GM12872 (cell line): ENCODE results near the gene ARHGDIA.

Experiments used
- CTCF ChIP-seq: IDR thresholded peaks from 3 replicates; pipeline ENCODE4 v1.5.1; 2011; ENCODE audit warnings: low read depth, mild to moderate bottlenecking, low read length, moderate library complexity; ENCODE audit not compliant: insufficient read depth

ARHGDIA gene

GRCh38 chr17:81863123-81863675, 7.9 kb downstream of the ARHGDIA start:
- TF ChIP-seq CTCF = no peak

DNA sequence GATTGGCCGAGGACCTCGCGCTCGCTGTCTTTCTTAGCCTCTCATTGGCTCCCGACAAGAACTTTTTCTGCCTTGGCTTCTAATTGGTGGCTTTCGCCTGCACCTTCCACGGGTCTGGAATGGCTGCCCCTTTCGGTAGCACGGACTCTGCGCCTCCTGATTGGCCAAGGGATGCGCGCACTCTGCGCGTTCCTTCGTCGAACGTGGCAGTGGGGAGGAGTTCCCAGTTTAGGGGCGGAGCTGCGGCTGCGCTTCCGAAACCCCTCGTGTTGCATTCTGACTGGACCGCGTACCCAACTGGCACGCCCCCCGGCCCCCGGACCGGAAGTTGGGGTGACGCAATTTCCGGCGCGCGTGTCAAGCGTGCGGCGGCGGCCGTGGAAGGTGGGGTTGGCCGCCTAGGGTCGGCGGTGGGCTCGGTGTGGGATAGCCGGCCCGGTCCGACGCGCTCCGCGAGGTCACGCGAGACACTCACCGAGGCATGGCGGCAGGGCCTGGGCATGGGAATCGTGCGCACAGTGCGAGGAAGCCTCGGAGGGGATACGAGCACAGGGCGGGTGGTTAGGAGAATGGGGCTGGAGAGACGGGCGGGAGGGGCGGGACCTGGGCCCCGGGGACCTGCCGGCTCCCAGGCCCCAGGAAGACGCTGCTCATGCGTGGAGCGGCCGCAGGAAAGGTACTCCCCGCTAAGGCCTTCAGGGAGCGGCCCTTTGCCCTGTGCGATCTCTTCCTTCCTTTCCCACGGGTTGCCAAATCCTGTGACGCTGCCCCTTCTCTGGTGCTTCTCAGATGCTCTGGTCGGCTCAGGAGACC, 10.2 kb downstream of the ARHGDIA start:
- no peak for TF ChIP-seq CTCF

GRCh38 chr17:81859906-81860755, 11.0 kb downstream of the ARHGDIA start, which contains the start of gene P4HB:
Gene P4HB, minus strand, starts transcription at chr17:81860535. Its CDS starts 64 bp downstream, at chr17:81860471.
- no peak for TF ChIP-seq CTCF

- no peak for TF ChIP-seq CTCF
Measured at GRCh38 chr17:81858967-81859905, 11.9 kb downstream of the ARHGDIA start.

DNA sequence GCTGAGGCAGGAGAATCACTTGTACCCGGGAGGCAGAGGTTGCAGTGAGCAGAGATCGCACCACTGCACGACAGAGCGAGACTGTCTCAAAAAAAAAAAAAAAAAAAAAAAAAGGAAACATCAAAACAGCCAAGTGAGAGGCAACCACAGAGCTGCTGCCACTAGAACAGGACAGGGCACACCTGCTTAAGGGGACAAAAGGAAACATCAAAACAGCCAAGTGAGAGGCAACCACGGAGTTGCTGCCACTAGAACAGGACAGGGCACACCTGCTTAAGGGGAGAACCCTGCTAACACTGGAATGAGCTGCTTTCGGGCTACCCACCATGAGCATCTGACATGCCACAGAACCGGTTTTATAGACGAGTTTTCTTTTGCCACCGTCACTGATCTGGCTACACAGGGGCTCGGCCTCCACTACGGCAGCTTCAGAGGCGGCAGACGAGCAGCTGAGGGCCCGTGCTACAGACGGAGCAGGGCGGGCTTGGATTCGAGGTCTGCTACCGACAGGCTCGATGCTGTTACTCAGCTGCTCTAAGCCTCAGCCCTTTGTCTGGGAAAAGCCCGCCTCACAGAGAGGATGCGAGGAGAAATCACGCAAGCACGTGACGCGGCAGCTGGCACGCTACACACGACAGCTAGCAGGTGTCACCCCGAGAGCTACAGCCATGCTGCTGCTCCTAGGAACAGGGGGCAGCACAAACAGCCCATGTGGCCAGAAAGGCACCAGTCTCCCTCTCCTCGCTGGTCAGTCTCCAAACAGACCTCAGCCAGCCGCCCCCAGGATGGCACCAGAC, 12.8 kb downstream of the ARHGDIA start:
- no peak for TF ChIP-seq CTCF

GRCh38 chr17:81854974-81855774, 16.0 kb downstream of the ARHGDIA start:
- no peak for TF ChIP-seq CTCF
